HT-29 (cell line): ENCODE measurements around the gene UBE2D2. TPM values are rescaled to one million over a fixed set of nuclear protein-coding genes. Genes with fewer than 3 reads are reported as not detected.

ENCODE experiments used
- DNase-seq: peaks from one replicate; pipeline ENCODE4 v3.0.0-alpha.2; 2015; ENCODE audit warnings: low spot score
- small RNA-seq: library from RNA; depleted of rRNA; stranded (forward); fragments of <200 nt; gene quantifications from one replicate; pipeline ENCODE3, GENCODE V24; 2014
- total RNA-seq: library from RNA; depleted of rRNA; stranded (reverse); fragments of >200 nt; shearing (Covaris generic); gene quantifications from 2 replicates; pipeline ENCODE4 v1.2.3, GENCODE V29; 2014; rRNA removed

The UBE2D2 gene
- total RNA-seq, 1 experiment from 2014 or later: 83.5 TPM

- DNase-seq: no peak
These were observed 115.3 kb downstream of the UBE2D2 start for GRCh38 chr5:139676406-139676805.

- DNase-seq: no peak
These were observed 116.0 kb downstream of the UBE2D2 start for GRCh38 chr5:139676951-139677735.

Small RNAs within 50 kb of the gene (small RNA-seq; reads per million reads assigned to genes)
- not detected for gene RF00019

Other genes starting within 250 kb of the UBE2D2 start
- 28.5 and 29.4 TPM in 2 replicates for gene PAIP2, start 219.5 kb upstream of the UBE2D2 start, total RNA-seq
- gene SLC23A1, start 178.0 kb upstream of the UBE2D2 start, total RNA-seq: 0.39 and 0.74 TPM in 2 replicates
- gene MZB1, start 171.4 kb upstream of the UBE2D2 start, total RNA-seq: 0.25 TPM in 1 of 2 replicates, not detected in the other
- gene PROB1, start 166.2 kb upstream of the UBE2D2 start, total RNA-seq: 1.5 and 2.0 TPM in 2 replicates
- gene SPATA24, start 157.2 kb upstream of the UBE2D2 start, total RNA-seq: 3.8 and 10.4 TPM in 2 replicates
- 0.44 and 0.81 TPM in 2 replicates for gene DNAJC18, start 121.8 kb upstream of the UBE2D2 start, total RNA-seq
- gene ECSCR, start 98.6 kb upstream of the UBE2D2 start, total RNA-seq: not detected in 2 replicates
- 0.05 TPM in 1 of 2 replicates, not detected in the other for gene SMIM33, start 90.3 kb upstream of the UBE2D2 start, total RNA-seq
- 19.1 and 26.1 TPM in 2 replicates for gene STING1, start 78.6 kb upstream of the UBE2D2 start, total RNA-seq
- 211 and 220 TPM in 2 replicates for gene CXXC5, start 87.0 kb downstream of the UBE2D2 start, total RNA-seq
- 0.05 TPM in 1 of 2 replicates, not detected in the other for gene PSD2, start 234.5 kb downstream of the UBE2D2 start, total RNA-seq